Small intestine (tissue), 7 donors: ENCODE data around the gene SYNGR4. TPM values are rescaled to one million over a fixed set of nuclear protein-coding genes. Genes with fewer than 3 reads are reported as not detected.
A peak's percentile ranks its signal among the peaks of the same experiment; 100 is the strongest.

Experiments used
- DNase-seq, 2 donors: peaks; one replicate each; pipeline versions ENCODE4 v3.0.0 to v3.0.0-alpha.2; 2013
- FAIRE-seq: peaks from 2 replicates; lab custom pipeline; 2012; peaks lifted over from hg19 to GRCh38; lab: Jason Lieb, UNC
- H3K27ac ChIP-seq, 3 donors: one replicate each; pipeline ENCODE4 v1.5.1; 2013; ENCODE audit warnings: low read length in 2 of 3, mild to moderate bottlenecking in 2 of 3, control low read depth in 1 of 3, inconsistent platforms in 1 of 3, low read depth in 1 of 3, moderate library complexity in 1 of 3
- H3K27me3 ChIP-seq, 3 donors: one replicate each; pipeline ENCODE4 v1.6.1; 2013; ENCODE audit warnings: low read length in 3 of 3, inconsistent platforms in 1 of 3; ENCODE audit not compliant: control insufficient read depth in 3 of 3, insufficient read depth in 3 of 3
- H3K36me3 ChIP-seq, 3 donors: one replicate each; pipeline ENCODE4 v1.6.1; 2013; ENCODE audit warnings: low read length in 3 of 3, inconsistent platforms in 1 of 3, low read depth in 1 of 3, mild to moderate bottlenecking in 1 of 3, moderate library complexity in 1 of 3; ENCODE audit not compliant: control insufficient read depth in 3 of 3, insufficient read depth in 2 of 3
- H3K4me1 ChIP-seq, 3 donors: one replicate each; pipeline ENCODE4 v1.6.1; 2013; ENCODE audit warnings: low read length in 2 of 3, inconsistent platforms in 1 of 3, low read depth in 1 of 3, mild to moderate bottlenecking in 1 of 3, moderate library complexity in 1 of 3; ENCODE audit not compliant: control insufficient read depth in 3 of 3, insufficient read depth in 2 of 3
- H3K4me3 ChIP-seq, 3 donors: one replicate each; pipeline ENCODE4 v1.5.1; 2013; ENCODE audit warnings: low read length in 3 of 3, control low read depth in 1 of 3, inconsistent platforms in 1 of 3, low read depth in 1 of 3, mild to moderate bottlenecking in 1 of 3, moderate library complexity in 1 of 3
- H3K9me3 ChIP-seq, 2 donors: one replicate each; pipeline ENCODE4 v1.6.1; 2013; ENCODE audit warnings: low read depth in 1 of 2, low read length in 1 of 2; ENCODE audit not compliant: control insufficient read depth in 2 of 2, insufficient read depth in 1 of 2
- WGBS, 3 donors: extraction: QIAGEN DNeasy Blood & Tissue Kit; methylation state at CpG; one replicate each; pipeline ENCODE4 v1.1.7; 2013; 5-methylcytosine and 5-hydroxymethylcytosine counted together
- polyA plus RNA-seq, 4 donors: library from polyadenylated mRNA; stranded (reverse) in 3 of 4; unstranded in 1 of 4; fragments of 200-250 nt in 3 of 4; fragments of 120-200 nt in 1 of 4; gene quantifications; one replicate each; pipeline versions ENCODE4 v1.2.1 to v1.2.3, GENCODE V29; 2013
- donor health status: healthy with polysubstance abuse.
- donor health status: control.
- donor health status: control.
- donor health status: Bipolar disorder and iron deficiency.
- donor health status: healthy.

The SYNGR4 gene
- polyA plus RNA-seq, 4 donors: 0.06 to 0.15 TPM; not detected in 2

GRCh38 chr19:48394331-48395169, 30.4 kb downstream of the SYNGR4 start:
- no peak overlapping the region for H3K4me3 ChIP-seq
- H3K27me3 ChIP-seq: peaks cover 5 to 58% (median 22%) of the 10 kb centered on the region in 3 donors
- DNase-seq (no peak), FAIRE-seq (no peak)
- no peaks in the 10 kb centered on the region for H3K9me3 ChIP-seq
- no peak overlapping the region for H3K27ac ChIP-seq
- H3K36me3 ChIP-seq: peaks cover 0 to under 1% (median 0%) of the 10 kb centered on the region in 3 donors
- WGBS, 3 donors: 3 to 5% (median 4%) methylated on average over 36 to 38 of the region's 38 CpGs
- peaks cover 0 to 28% (median 5%) of the 10 kb centered on the region in 3 donors for H3K4me1 ChIP-seq

- FAIRE-seq (no peak), DNase-seq (no peak)
- Histone ChIP-seq H3K27ac (no peak overlapping the region), H3K4me3 (no peak overlapping the region), H3K4me1 (peaks cover 0 to 30% (median 4%) of the 10 kb centered on the region in 3 donors), H3K36me3 (no peaks in the 10 kb centered on the region), H3K27me3 (peaks cover 5 to 58% (median 22%) of the 10 kb centered on the region in 3 donors), H3K9me3 (no peaks in the 10 kb centered on the region)
- WGBS, 3 donors: 4 to 14% (median 10%) methylated on average over 6 of the region's 6 CpGs
These were observed 30.9 kb downstream of the SYNGR4 start for GRCh38 chr19:48395170-48395455.

GRCh38 chr19:48395499-48395898, 31.3 kb downstream of the SYNGR4 start:
- Histone ChIP-seq H3K27me3 (peaks cover 5 to 58% (median 22%) of the 10 kb centered on the region in 3 donors), H3K4me3 (no peak overlapping the region), H3K9me3 (no peaks in the 10 kb centered on the region), H3K4me1 (peaks cover 0 to 33% (median 2%) of the 10 kb centered on the region in 3 donors), H3K36me3 (no peaks in the 10 kb centered on the region), H3K27ac (no peak overlapping the region)
- FAIRE-seq (no peak), DNase-seq (no peak)
- 16 to 31% (median 17%) methylated on average over 9 of the region's 9 CpGs for WGBS, 3 donors

- DNase-seq (peak; percentile 53 to 61), FAIRE-seq (no peak)
- Histone ChIP-seq H3K27ac (no peak overlapping the region), H3K4me3 (no peak overlapping the region), H3K4me1 (peaks cover 0 to 33% (median 2%) of the 10 kb centered on the region in 3 donors), H3K9me3 (no peaks in the 10 kb centered on the region), H3K27me3 (peaks cover 5 to 58% (median 22%) of the 10 kb centered on the region in 3 donors), H3K36me3 (no peaks in the 10 kb centered on the region)
- WGBS, 3 donors: 27 to 49% (median 41%) methylated on average over 22 to 24 of the region's 24 CpGs
These were observed 32.1 kb downstream of the SYNGR4 start for GRCh38 chr19:48396016-48396823.

GRCh38 chr19:48396824-48397176, 32.6 kb downstream of the SYNGR4 start:
- Histone ChIP-seq H3K27me3 (peaks cover 5 to 58% (median 22%) of the 10 kb centered on the region in 3 donors), H3K9me3 (no peaks in the 10 kb centered on the region)
- WGBS, 3 donors: 29 to 46% (median 43%) methylated on average over 2 of the region's 2 CpGs

GRCh38 chr19:48397263-48398101, 33.3 kb downstream of the SYNGR4 start:
- Histone ChIP-seq H3K27me3 (peaks cover 5 to 56% (median 22%) of the 10 kb centered on the region in 3 donors), H3K4me1 (peaks cover 0 to 33% (median 2%) of the 10 kb centered on the region in 3 donors), H3K27ac (no peak overlapping the region), H3K36me3 (no peaks in the 10 kb centered on the region), H3K9me3 (no peaks in the 10 kb centered on the region), H3K4me3 (peak overlapping the region in 2 of 3 donors; percentile 32 to 59)
- DNase-seq (no peak), FAIRE-seq (no peak)
- WGBS, 3 donors: 41 to 52% (median 42%) methylated on average over 22 of the region's 22 CpGs

More at GRCh38 chr19:48396824-48397176, 32.6 kb downstream of the SYNGR4 start:
- Histone ChIP-seq H3K4me1 (peaks cover 0 to 33% (median 2%) of the 10 kb centered on the region in 3 donors), H3K36me3 (no peaks in the 10 kb centered on the region), H3K27ac (no peak overlapping the region), H3K4me3 (no peak overlapping the region)
- no peak for FAIRE-seq
- DNase-seq: no peak

GRCh38 chr19:48398102-48398374, 33.9 kb downstream of the SYNGR4 start:
- Histone ChIP-seq H3K4me1 (peaks cover 0 to 33% (median 2%) of the 10 kb centered on the region in 3 donors), H3K27me3 (peaks cover 5 to 51% (median 22%) of the 10 kb centered on the region in 3 donors), H3K36me3 (no peaks in the 10 kb centered on the region), H3K4me3 (peak overlapping the region in 2 of 3 donors; percentile 32 to 59), H3K9me3 (no peaks in the 10 kb centered on the region), H3K27ac (no peak overlapping the region)
- FAIRE-seq (no peak), DNase-seq (no peak)
- 1 to 4% (median 3%) methylated on average over 17 of the region's 17 CpGs for whole genome bisulfite sequencing, 3 donors
